Stimulated activated CD4-positive, alpha-beta T cell treated with anti-CD3 and anti-CD28 coated beads, Interleukin-1b, Interleukin-23, amount 100 ng/mL, for 48 hours (primary cell): ENCODE data around the gene LGALS8.
A peak's percentile ranks its signal among the peaks of the same experiment; 100 is the strongest.
"Not testable (repeated sequence)": the region's sequence is repeated elsewhere in the genome, so short reads cannot be mapped to it uniquely, and the experiment has no call there.

Source experiments
- DNase-seq: peaks from one replicate; pipeline ENCODE4 v3.0.0-alpha.2; 2020

The LGALS8 gene

DNA sequence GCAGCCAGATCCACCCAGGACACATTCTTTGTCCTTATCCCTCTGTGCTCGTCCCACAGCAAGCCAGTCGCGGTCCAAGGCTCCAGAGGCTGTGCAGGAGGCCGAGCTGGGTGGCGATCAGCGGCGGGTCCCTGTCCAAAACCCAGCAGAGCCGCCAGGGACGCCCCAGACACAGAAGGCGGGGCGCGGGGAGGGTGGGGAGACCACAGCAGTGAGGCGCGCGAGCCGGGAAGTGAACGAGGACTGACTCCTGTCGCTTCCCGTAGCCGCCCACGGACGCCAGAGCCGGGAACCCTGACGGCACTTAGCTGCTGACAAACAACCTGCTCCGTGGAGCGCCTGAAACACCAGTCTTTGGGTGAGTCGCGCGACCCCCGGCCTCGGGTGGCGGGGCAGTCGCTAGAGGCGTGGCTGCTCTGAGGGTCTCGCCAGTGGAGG is at the start of gene LGALS8:
TSS of gene LGALS8 (plus strand) at position 279 of the 438 bp plus-strand sequence. CDS start 2,089 bp downstream, outside the sequence.
- DNase-seq: peak; percentile 91

GRCh38 chr1:236476019-236476418 is 47.8 kb upstream of the LGALS8 start:
- no peak for DNase-seq

DNA sequence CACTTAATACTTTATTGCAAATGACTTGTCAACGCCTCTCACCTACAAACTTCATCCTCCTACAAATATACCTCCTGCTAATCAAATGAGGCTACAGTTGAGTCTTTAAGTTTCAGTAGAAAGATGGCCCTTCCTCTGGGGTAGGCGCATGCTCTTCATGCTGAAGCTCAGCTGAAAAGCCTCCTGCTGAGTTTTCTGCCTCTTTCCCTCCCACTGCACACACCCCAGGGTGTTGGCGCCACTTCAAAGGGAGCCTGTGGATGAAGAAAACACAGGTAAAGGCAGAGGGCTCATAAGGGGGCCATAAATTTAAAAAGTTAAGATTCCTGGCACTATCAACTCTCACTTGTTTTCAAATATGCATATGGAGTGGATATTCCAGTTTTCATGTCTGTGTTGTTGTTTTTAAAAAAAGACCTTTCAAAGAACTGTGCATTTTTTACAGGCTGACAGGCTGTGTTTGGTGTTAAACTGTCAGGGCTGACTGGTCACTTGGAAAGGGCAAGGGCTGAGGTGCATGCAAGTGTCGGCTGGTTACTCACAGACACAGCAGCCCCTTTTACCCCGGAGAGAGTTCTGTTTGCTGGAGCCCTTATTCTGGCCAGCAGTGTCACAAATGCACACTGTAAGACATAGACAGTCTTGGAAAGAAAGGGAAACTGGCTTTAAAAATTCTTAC is 42.9 kb upstream of the LGALS8 start:
- no peak for DNase-seq

- no peak for DNase-seq
Observed at GRCh38 chr1:236484310-236484971, 39.3 kb upstream of the LGALS8 start.

- no peak for DNase-seq
Observed at GRCh38 chr1:236486356-236487002, 37.3 kb upstream of the LGALS8 start.

DNA sequence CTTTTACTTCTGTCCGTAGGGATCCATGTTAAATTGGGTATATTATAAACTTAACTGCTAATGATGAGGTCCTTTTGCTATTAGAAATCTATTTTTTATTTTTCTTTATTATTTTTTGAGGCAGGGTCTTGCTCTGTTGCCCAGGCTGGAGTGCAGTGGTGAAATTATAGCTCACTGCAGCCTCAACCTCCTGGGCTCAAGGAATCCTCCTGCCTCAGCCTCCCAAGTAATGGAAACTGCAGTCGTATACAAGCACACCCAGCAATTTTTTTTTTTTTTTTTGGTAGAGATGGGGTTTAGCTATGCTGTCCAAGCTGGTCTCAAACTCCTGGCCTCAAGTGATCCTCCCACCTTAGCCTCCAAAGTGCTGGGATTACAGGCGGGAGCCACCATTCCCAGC is 34.6 kb upstream of the LGALS8 start:
- DNase-seq: not testable (repeated sequence)

DNA sequence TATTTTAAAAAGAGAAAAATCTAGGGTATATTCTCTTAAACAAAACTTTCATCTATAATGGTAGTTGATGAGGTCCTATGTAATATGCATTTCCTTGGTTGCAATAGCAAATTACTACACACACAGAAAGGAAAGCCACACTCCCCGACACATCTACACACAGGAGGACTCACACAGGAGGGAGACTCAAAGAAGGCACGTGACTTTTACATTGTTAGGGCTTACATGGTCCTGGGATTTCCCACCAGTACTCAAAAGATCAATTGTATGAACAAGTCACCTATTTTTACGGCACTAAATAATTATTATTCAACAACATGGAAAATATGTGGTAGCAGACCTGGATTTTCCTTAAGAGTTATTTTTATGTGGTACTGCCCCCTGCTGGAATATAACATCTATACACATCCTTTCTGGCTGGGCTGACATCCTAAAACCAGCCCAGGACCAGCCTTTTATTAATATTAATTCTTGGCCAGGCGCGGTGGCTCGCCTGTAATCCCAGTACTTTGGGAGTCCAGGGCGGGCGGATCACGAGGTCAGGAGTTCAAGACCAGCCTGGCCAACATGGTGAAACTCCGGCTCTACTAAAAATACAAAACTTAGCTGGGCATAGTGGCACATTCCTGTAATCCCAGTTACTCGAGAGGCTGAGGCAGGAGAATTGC is 33.9 kb upstream of the LGALS8 start:
- no peak for DNase-seq

DNA sequence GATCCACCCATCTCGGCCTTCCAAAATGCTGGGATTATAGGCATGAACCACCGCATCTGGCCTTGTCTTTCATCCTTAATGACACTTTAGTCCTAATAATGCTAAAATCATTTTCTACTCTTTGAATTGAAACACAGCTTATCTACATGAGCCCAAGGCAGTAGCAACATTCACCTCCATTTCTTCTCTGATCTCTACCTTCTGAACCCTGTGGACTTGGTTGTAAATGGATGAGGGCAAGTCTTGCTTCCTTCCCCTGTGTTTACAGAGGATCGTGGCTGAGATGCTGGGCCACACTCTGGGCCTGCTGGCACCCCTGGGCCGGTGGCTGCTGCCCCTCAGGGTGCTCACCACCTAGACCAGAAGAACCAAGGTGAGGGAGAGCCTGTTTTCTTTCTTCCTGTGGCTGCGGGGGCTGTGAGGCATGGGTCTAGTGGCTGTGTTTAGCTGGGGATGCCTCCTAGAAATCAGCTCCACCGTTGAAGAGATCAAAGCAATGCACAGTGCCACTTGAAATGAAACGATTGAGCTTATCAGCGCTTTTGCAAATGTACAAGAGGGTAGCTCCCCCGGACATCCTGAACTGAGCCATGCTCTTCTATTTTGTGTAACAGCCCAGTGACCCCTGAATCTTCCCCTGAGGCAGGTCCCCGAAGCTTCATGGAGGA is 32.2 kb upstream of the LGALS8 start:
- DNase-seq: no peak

GRCh38 chr1:236492378-236492777 is 31.4 kb upstream of the LGALS8 start:
- no peak for DNase-seq

- no peak for DNase-seq
Observed at GRCh38 chr1:236494082-236494481, 29.7 kb upstream of the LGALS8 start.

GRCh38 chr1:236494586-236495466 is 29.0 kb upstream of the LGALS8 start:
- DNase-seq: no peak

DNA sequence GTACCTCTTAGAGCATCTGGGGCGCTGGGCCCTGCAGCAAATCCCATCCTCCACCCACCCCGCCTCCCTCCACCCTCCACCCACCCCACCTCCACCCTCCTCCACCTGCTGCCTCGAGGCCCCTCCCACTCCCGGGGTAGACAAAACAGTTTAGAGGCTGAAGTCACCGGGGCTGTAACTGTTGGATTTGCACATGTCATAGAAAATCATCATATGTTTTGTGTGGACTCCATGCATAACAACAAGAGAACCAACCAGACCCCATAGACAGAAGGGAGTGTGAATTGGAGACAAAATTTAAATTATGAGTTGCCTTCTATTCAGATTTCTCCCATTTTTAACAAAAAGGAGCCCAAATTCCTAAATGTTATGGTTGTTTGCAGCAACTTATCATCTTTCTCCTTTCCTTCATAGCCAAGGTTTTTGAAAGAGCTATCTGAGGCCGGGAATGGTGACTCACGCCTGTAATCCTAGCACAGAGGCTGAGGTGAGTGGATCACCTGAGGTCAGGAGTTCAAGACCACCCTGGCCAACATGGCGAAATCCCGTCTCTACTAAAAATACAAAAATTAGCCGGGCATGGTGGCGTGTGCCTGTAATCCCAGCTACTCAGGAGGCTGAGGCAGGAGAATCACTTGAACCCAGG is 28.2 kb upstream of the LGALS8 start:
- no peak for DNase-seq

GRCh38 chr1:236497908-236498307 is 25.9 kb upstream of the LGALS8 start:
- no peak for DNase-seq

DNA sequence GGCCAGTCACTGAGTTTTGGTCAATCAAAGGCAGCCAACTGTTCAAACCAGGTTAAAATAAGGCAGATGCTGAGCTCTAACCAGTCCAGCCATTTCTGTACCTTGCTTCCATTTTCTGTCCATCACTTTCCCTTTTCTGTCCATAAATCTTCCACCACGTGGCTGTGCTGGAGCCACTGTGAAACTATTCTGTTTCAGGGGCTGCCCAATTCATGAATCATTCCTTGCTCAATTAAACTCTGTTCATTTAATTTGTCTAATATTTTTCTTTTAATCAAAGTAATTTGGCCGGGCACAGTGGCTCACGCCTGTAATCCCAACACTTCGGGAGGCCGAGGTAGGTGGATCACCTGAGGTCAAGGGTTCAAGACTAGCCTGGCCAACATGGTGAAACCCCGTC is 22.7 kb upstream of the LGALS8 start:
- DNase-seq: no peak

DNA sequence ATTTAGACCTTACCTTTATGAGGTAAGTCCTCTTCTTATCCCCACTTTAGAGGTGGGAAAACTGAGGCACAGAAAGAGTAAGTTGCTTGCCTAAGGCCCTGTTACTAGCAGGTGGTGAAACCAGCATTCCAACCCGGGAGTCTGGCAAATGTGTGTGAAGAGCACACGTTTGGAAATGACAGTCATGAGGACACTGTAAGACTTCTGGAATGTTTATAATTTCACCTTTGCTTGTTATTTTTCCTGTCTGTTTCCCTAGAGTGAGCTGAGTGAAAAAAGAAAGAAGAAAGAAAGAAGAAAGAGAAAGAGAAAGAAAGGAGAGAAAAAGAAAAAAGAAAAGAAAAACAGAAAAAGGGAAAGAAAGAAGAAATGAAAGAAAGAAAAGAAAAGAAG is 21.2 kb upstream of the LGALS8 start:
- no peak for DNase-seq

DNA sequence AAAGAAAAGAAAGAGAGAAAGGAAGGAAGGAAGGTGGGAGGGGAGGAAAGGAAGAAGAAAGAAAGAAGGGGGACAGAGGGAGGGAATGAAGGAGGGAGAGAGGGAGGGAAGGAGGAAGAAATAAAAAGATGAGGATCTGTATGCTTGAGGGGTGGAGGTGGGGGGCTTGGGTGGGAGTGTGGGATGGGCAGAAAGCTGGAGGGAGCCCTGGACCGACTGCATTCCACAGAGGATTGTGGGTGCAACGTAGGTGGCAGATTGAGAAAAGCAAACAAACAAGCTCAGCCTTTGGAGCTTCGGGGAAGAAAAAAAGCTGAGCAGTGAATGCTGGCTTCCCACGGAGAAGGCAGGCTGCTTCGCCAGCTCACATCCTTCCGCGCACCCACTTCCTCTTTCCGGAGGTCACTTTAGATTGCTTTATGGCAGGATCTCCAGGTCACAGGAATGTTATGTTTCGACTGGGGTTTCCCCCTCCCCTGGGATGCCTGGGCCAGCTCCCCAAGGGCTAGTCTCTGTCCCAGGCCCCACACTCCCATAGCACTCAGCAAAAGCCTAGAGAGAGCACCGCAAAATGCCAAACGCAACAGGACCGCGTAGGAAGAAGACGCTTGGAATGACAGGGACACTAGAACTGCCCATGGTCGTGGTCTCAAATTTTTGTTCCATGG is 20.7 kb upstream of the LGALS8 start:
- DNase-seq: no peak

- DNase-seq: not testable (repeated sequence)
Observed at GRCh38 chr1:236504338-236504737, 19.4 kb upstream of the LGALS8 start.

DNA sequence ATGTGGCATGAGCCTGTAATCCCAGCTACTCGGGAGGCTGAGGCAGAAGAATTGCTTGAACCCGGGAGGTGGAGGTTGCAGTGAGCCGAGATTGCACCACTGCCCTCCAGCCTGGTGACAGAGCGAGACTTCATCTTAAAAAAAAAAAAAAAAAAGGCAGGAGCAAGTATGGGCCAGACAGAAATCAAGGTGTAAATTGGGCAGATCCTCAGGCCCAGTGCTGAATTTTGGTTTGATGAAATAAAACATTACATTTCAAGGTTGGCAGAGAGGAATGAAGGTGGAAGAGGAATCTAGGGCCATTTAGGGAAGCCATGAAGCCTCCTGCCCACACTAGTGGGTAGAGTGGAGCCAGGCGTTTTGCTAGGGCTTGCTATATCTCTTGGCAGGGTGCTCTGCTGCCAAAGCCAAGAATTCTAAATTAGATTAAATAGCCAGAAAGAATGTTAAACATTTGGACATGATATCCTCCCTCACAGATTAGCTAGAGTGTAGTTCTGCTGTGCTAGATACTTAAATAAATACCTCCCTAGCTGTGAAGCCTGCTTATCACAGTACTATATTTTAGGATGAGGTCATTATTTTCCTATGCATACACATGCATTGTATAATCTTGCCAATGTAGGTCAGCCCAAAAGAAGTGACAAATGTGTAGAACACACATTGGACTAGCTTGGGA is 16.6 kb upstream of the LGALS8 start:
- no peak for DNase-seq

- no peak for DNase-seq
Observed at GRCh38 chr1:236508593-236509027, 15.2 kb upstream of the LGALS8 start.

- no peak for DNase-seq
Observed at GRCh38 chr1:236509203-236509602, 14.6 kb upstream of the LGALS8 start.
